HFFc6 (cell line): ENCODE data around the gene KCNIP3. TPM values are rescaled to one million over a fixed set of nuclear protein-coding genes. Genes with fewer than 3 reads are reported as not detected.
"Not testable (repeated sequence)": the region's sequence is repeated elsewhere in the genome, so short reads cannot be mapped to it uniquely, and the experiment has no call there.

Source experiments
- DNase-seq: peaks from one replicate; pipeline ENCODE4 v3.0.0-alpha.2; 2018
- H3K27ac Mint-ChIP-seq: 2 replicates; pipeline ENCODE4 v1.8.0; 2020; ENCODE audit warnings: mild to moderate bottlenecking, mixed read lengths
- H3K27me3 Mint-ChIP-seq: 2 replicates; pipeline ENCODE4 v1.8.0; 2021; ENCODE audit warnings: mild to moderate bottlenecking, moderate library complexity, mixed read lengths; ENCODE audit not compliant: insufficient read depth
- H3K36me3 Mint-ChIP-seq: 2 replicates; pipeline ENCODE4 v1.8.0; 2021; ENCODE audit warnings: low read depth, mixed read lengths
- H3K4me1 Mint-ChIP-seq: 2 replicates; pipeline ENCODE4 v1.8.0; 2020; ENCODE audit warnings: low read depth, mixed read lengths
- H3K4me3 Mint-ChIP-seq: 2 replicates; pipeline ENCODE4 v1.8.0; 2020; ENCODE audit warnings: mild to moderate bottlenecking, moderate library complexity, mixed read lengths
- H3K9me3 Mint-ChIP-seq: 2 replicates; pipeline ENCODE4 v1.8.0; 2020; ENCODE audit warnings: mild to moderate bottlenecking, mixed read lengths
- CTCF ChIP-seq: fragments of 200-600 bp; sonication (generic); IDR thresholded peaks from 2 replicates; pipeline ENCODE4 v1.5.0; 2021; ENCODE audit warnings: antibody characterized with exemption, mild to moderate bottlenecking
- total RNA-seq, 6 experiments: library from RNA; stranded (reverse); fragmentation: NEBNext Ultra II Directional; extraction: Animal tissue kit (Norgen Biotek cat#: 25700); gene quantifications; 2 replicates in 1 of 6; 3 replicates in 5 of 6; pipeline ENCODE4 v1.2.3, GENCODE V29; 2021

KCNIP3 gene
- total RNA-seq, 6 experiments from 2014 or later: 0.56 to 2.4 (median 0.67) TPM

GRCh38 chr2:95399061-95399460, 101.9 kb downstream of the KCNIP3 start:
- Mint-ChIP-seq H3K36me3 (no peaks in the 10 kb centered on the region), H3K27ac (no peak overlapping the region), H3K4me3 (no peak overlapping the region), H3K27me3 (peaks cover 8% of the 10 kb centered on the region), H3K9me3 (no peaks in the 10 kb centered on the region), H3K4me1 (peaks cover 19% of the 10 kb centered on the region)
- DNase-seq: no peak
- no peak for TF ChIP-seq CTCF

GRCh38 chr2:95401480-95401879, 104.3 kb downstream of the KCNIP3 start:
- no peak for TF ChIP-seq CTCF
- DNase-seq: no peak
- Mint-ChIP-seq H3K4me3 (peak overlapping the region; percentile 100), H3K27ac (no peak overlapping the region), H3K36me3 (no peaks in the 10 kb centered on the region), H3K9me3 (no peaks in the 10 kb centered on the region), H3K4me1 (peaks cover 19% of the 10 kb centered on the region), H3K27me3 (0 out of 2 replicates have a peak, but pooled peaks cover 2% of the 10 kb centered on the region)

GRCh38 chr2:95402004-95402369, 104.8 kb downstream of the KCNIP3 start:
- H3K9me3 Mint-ChIP-seq, DNase-seq, H3K27me3 Mint-ChIP-seq, H3K36me3 Mint-ChIP-seq: not testable (repeated sequence)
- Mint-ChIP-seq H3K4me1 (peaks cover 19% of the 10 kb centered on the region), H3K4me3 (peak overlapping the region; percentile 100), H3K27ac (peak overlapping the region; percentile 98)

- no peaks in the 10 kb centered on the region for H3K9me3 Mint-ChIP-seq
- H3K27me3 Mint-ChIP-seq: no peaks in the 10 kb centered on the region
- H3K27ac Mint-ChIP-seq: peak within 1 kb of the TSS; percentile 98
- no peak for TF ChIP-seq CTCF
- peak within 1 kb of the TSS; percentile 100 for H3K4me3 Mint-ChIP-seq
- no peaks in the 10 kb centered on the region for H3K36me3 Mint-ChIP-seq
- peaks cover 19% of the 10 kb centered on the region for H3K4me1 Mint-ChIP-seq
- DNase-seq: peak; percentile 83
Observed at GRCh38 chr2:95402370-95403203, 105.4 kb downstream of the KCNIP3 start, which contains the start of gene FAHD2A. Gene FAHD2A (plus strand): TSS chr2:95402708. CDS start chr2:95405559, 2,851 bp downstream.

- peak overlapping the region; percentile 98 for H3K27ac Mint-ChIP-seq
- not testable (repeated sequence) for H3K36me3 Mint-ChIP-seq, H3K9me3 Mint-ChIP-seq, H3K27me3 Mint-ChIP-seq
- H3K4me3 Mint-ChIP-seq: peak overlapping the region; percentile 100
- TF ChIP-seq CTCF: peak; percentile 73
- H3K4me1 Mint-ChIP-seq: peaks cover 19% of the 10 kb centered on the region
- peak; percentile 54 for DNase-seq
Observed at GRCh38 chr2:95403204-95403721, 106.1 kb downstream of the KCNIP3 start.

GRCh38 chr2:95403824-95404223, 106.7 kb downstream of the KCNIP3 start:
- peaks cover 19% of the 10 kb centered on the region for H3K4me1 Mint-ChIP-seq
- DNase-seq, H3K27me3 Mint-ChIP-seq, H3K27ac Mint-ChIP-seq, H3K9me3 Mint-ChIP-seq, H3K36me3 Mint-ChIP-seq: not testable (repeated sequence)
- H3K4me3 Mint-ChIP-seq: peak overlapping the region; percentile 100
